Globus pallidus (tissue), 1 donor: ENCODE measurements around the gene DIDO1.
"Not testable (repeated sequence)": the region's sequence is repeated elsewhere in the genome, so short reads cannot be mapped to it uniquely, and the experiment has no call there.

Source experiments
- DNase-seq: peaks from one replicate; pipeline ENCODE4 v3.0.0-alpha.2; 2015; ENCODE audit warnings: low spot score

DIDO1 gene

DNA sequence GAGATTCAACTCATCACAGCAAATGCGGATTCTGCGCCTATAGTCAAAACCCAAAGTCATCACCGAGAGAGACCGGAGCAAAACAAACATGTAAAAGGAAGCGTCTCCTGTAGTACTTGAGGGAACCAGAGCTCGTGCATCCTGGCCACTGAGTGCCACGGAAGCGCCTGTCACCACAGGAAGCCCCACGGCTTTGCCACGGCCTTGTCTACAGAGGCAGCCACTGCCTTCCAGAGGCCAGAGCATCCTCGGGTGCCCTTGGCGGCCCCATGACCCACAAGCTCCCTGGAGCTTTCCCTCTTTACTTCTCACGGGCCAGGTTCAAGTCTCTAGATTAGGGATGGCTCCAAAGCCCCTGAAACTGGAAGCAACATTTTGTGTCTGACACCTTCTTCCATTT, 72.2 kb downstream of the DIDO1 start:
- no peak for DNase-seq

DNA sequence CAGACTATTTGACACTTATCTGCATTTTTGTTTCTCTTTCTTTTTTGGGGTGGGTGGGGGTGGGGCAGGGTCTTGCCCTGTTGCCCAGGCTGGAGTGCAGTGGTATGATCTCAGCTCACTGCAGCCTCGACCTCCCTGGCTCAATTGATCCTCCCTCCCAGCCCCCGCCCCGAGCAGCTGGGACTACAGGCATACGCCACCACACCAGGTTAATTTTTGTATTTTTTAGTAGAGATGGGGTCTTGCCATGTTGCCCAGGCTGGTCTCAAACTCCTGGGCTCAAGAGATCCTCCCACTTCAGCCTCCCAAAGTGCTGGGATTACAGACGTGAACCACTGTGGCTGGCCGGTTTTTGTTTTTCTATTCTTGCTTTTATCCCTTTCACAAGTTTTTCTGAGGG, 73.0 kb downstream of the DIDO1 start:
- DNase-seq, result not testable (repeated sequence)

DNA sequence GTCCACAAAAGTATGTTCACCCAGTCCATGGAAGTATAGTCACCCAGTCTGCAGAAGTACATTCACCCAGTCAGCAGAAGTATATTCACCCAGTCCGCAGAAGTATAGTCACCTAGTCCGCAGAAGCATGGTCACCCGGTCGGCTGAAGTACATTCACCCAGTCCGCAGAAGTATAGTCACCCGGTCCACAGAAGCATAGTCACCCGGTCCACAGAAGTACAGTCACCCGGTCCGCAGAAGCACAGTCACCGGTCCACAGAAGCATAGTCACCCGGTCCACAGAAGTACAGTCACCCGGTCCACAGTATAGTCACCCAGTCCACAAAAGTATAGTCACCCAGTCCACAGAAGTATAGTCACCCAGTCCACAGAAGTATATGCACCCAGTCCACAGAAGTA, 73.5 kb downstream of the DIDO1 start:
- no peak for DNase-seq

DNA sequence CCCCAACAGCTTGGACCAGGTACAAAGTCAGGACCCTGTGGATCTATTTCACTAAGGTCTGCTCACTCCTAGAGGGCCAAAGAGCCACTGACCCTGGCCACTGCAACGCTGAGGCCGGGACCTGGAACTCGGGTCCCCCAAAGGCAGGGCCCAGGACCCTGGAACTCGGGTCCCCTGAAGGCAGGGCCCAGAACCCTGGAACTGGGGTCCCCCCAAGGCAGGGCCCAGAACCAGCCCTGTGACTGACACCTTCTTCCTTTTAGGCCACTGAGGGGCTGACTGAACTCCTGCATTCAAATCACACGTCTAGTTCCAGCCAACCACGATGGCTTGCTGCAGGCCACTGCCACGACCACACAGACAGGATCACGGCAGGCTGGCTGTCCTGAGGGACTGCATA, 74.1 kb downstream of the DIDO1 start:
- no peak for DNase-seq

DNA sequence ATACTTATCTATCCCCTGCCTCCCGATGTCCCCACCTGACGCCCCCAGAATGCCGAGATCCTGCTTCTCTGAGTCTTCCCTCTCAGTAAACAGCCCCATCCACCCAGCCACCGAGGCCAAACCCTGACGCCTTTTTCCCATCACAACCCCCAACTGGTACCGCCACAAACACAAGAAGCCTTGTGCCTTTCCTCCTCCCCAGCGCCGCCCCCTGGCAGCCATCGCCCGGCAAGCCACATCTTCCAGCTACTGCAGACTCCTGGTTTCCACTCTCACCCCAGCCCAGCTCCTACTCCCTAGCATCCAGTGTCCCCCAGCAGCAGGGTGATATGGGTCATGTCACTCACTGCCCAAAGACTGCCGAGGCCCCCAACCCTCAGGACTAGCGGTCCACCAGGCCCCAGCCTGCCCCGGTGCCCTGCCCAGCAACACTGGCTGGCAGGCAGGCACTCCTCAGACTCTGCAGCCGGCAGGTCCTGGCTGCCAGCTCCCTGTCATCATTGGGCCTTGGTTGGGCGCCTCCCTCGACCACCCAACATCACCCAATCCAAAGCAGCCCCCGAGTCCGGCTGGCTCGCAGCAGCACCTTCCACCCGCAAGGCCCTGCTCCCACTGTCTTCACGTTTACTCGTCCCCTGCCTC, 75.9 kb downstream of the DIDO1 start:
- peak; percentile 92 for DNase-seq

DNA sequence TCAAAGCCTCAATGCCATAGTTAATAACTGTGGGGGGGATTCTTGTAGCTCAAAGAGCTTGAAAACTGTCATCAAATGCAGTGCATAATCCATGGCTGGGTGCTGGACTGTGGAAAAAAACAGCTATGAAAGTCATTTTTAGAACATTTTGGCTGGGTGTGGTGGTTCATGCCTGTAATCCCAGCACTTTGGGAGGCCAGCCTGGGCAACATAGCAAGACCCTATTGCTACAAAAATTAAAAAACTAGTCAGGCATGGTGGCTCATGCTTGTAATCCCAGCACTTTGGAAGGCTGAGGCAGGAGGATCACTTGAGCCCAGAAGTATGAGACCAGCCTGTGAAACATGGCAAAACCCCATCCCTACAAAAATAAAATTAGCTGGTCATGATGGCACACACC, 76.9 kb downstream of the DIDO1 start:
- DNase-seq, result no peak

DNA sequence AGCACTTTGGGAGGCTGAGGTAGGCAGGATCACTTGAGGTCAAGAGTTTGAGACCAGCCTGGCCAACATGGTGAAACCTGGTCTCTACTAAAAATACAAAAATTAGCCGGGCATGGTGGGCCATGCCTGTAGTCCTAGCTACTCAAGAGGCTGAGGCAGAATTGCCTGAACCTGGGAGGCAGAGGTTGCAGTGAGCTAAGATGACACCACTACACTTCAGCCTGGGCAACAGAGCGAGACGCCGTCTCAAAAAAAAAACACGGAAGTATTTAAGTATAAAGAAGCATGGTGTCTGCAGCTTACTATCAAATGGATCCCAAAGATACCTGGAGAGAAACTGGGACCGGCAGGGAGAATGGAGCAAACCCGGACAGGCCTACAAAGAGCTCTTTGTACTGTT, 77.4 kb downstream of the DIDO1 start:
- DNase-seq, result not testable (repeated sequence)

DNA sequence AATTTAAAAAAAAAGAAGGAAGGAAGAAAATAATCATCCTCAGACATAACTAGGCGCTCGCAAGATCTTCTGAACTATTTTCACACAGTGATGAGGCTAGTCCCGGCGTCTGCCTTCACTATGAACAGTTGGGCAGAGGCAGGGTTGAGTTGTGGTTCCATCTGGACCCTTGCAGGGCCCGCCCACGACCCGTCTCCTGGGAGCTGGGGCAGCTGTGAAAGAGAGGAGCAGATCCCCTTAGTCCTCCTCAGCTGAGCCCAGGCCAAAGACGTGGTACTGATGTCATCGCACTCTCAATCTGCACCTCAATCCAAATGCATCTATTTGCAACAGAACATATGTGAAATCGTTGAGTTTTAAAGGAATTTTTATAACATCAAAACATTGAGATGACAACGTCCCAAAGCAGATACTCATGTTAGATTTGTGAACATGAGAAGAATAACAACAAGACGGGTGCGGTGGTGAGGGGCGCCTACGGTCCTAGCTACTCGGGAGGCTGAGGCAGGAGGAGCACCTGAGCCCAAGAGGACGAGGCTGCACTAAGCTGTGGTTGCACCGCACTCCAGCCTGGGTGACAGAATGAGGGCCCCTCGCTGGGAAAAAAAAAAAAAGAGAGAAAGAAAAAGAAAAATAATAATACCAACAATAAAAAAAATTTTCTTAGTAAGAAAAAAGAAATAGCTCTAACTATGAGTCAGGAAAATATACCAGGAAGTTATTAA, 80.0 kb downstream of the DIDO1 start:
- DNase-seq, result no peak

DNA sequence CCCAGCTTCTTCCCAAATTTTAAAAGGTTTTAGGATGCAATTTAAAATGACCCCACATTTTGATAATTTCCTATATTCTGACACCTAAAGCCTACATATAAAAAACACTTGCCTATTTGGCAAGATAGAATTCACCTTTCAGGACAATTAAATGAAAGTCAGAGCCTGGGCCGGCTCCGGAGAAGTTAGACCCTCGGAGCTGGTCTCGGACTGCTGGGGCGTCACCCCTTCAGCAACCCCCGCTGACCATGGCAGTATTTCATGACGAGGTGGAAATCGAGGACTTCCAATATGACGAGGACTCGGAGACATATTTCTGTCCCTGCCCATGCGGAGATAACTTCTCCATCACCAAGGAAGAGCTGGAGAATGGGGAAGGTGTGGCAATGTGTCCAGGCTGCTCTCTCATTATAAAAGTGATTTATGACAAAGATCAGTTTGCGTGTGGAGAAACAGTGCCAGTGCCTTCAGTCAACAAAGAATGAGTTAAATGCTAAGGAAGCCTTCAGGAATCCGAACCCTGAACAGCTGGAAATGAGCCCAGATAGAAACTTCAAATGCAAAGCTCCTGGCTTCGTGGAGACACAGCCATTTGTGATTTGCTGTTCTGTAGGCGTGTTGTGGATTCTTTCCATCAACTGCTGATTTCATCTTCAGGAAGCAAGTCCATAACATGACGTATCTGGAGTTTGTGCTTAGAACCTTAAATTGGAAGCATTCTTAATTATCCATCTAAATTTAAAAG, 80.7 kb downstream of the DIDO1 start:
- DNase-seq, result no peak

DNA sequence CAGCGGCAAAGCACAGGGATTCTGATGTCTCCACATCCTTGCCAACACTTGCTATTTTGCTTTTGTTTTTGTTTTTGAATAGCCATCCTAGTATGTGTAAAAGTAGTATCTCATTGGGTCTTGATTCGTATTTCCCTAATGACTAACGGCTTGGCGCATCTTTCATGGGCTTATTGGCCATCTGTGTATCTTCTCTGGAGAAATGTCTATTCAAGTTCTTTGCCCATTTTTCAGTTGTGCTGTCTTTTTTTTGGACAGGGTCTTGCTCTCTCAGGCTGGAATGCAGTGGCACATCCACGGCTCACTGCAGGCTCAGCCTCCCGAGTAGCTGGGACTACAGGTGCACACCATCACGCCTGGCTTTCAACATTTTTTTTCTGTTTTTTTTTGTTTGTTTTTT, 82.1 kb downstream of the DIDO1 start:
- no peak for DNase-seq

DNA sequence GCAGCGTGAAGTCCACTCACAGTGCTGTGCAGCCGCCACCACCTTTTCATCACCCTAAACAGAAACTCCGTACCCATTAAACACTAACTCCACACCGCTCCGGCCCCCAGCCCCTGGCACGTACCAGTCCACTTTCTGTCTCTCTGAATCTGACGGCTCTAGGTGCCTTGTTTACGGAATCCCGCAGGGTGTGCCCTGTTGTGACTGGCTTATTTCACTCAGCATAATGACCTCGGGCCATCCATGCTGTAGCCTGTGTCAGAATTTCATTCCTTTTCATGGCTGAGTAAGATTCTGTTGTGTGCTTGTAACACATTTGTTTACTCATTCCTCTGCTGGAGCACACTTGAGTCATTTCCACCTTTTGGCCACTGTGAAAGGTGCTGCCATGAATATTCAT, 82.6 kb downstream of the DIDO1 start:
- DNase-seq, result no peak

DNA sequence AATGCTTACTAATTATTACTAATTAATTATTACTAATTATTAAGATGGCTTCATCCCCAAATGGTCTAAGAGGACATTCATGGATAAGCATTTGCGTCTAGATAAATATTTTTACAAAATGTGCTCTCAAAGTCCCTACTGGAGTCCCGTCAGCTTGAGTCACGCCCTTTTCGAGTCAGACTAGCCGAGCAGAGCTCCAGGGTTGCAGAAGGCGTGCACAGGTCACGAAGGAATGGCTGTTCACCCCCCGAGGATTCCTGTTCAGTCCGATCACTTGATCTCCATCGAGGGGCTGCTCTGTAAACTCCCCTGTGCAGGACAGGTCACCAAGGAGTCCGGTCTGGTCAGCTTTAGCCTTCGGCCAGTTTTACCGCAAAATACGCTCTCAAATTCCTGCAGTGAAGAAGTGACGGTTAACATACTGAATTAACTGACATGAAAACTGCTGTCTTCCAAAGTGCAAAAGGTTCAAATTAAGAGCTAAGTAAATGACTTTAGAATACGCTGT, 84.5 kb downstream of the DIDO1 start:
- no peak for DNase-seq

DNA sequence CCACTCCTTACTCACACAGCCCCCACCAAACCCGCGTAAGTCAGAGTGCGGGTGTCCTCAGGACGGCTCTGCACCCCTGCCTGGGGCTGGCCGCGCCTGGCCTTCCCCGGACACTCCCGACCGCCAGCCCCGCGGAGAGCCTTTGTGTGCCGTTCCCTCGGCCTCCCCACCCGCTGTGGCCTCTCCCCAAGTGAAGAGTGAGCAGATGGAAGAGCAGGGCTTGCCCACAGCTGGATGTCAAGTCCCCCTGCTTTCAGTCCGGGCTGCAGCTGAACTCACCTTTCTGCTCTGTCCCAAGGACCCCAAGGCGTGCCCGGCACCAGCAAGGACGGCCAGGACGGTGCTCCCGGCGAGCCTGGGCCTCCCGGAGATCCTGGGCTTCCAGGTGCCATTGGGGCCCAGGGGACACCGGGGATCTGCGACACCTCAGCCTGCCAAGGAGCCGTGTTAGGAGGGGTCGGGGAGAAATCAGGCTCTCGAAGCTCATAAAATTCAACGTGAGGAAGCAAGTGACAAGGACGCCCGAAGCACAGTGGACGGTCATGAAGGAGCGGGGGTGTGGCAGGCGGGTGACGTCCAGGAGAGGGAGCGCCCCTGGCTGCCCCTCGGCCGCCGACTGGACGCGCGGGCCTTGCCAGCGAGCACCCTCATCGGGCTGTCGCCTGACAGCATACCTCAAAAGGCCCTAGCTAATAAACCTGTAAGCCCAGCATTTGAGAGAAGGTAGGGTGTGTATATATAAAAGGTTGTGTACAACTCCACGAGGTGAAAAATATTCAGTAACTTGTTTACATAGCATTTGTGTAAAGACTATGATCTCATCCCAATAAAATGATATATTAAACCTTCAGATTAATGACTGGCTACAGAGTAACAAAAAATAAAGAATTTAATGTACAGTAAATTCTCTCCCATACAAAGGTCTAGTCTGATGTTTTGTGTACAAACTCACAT, 85.8 kb downstream of the DIDO1 start:
- DNase-seq, result no peak

DNA sequence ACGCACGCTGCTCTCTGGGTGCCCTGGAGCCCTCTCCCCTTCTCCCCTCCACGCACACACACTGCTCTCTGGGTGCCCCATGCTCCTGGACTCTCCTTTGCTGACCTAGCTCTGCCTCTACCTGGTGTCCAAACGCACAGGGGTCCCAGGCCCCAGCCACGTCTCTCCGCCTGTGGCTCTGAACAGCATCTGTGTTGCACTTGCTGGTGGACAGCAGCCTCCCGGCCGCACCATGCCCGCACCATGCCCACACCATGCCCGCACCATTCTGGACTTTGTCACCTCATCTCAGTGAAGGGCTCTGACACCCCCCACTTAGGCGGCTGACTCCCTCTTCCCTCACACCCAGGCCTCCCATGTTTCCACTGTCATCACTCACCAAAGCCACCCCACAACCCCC, 86.5 kb downstream of the DIDO1 start:
- DNase-seq, result no peak

DNA sequence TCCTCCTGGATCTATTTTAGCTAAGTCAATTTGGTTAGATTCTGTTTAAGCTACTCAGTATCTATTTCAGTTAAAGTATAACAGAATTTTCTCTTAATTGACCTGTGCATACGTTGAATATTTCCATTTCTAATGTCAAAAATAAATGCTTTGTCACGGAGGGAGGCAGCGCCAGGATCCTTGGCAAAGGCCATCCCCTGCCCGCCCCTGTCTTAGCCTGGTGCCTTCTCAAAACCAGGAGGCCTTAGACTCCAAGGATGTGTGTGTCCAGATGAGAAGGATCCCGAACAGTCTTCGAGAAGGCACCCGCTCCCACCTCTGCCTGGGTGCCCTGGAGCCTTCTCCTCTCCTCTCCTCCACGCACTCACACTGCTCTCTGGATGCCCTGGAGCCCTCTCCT, 87.0 kb downstream of the DIDO1 start:
- DNase-seq, result no peak

DNA sequence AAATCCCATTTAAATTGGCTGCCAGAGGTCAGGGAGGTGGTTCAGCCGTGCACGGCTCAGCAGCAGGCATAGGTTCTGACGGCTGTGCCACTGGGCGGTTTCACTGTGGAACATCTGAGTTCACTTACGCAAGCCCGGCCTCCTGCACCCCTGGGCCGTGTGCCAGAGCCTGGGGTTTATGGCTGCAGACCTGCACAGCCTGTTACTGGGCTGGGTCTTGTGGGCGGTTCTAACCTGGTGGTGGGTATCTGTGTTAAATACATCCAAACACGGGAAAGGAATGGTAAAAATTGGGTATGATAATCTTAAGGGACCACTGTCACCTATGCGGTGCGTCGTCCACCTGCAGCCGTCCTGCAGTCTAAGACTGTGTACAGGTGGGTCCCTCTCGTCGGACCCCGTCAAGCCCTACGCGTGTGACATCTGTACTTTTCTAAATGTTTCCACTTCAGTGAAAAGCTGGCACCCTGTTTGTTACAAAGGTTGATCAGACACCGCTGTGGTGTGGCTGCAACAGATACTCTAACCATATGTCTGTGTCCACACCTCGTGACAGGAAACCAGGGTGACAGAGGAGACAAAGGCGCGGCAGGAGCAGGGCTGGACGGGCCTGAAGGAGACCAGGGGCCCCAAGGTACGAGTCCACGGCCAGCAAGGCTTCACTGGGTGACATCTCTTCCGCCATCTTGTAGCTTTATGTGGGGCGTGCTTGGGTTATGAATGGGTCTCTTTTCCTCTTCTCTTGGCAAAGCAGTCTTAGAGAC, 88.0 kb downstream of the DIDO1 start:
- no peak for DNase-seq

DNA sequence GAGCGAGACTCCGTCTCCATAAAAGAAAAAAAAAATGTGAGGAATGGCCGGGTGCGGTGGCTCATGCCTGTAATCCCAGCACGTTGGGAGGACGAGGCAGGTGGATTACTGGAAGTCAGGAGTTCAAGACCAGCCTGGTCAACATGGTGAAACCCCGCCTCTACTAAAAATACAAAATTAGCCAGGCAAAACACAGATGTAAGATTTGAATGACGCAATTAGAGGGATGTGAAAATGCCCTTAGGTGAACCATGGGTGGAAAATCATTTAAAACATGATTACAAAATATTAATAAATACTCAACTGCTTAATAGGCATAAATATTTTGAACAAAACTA, 88.5 kb downstream of the DIDO1 start:
- no peak for DNase-seq

DNA sequence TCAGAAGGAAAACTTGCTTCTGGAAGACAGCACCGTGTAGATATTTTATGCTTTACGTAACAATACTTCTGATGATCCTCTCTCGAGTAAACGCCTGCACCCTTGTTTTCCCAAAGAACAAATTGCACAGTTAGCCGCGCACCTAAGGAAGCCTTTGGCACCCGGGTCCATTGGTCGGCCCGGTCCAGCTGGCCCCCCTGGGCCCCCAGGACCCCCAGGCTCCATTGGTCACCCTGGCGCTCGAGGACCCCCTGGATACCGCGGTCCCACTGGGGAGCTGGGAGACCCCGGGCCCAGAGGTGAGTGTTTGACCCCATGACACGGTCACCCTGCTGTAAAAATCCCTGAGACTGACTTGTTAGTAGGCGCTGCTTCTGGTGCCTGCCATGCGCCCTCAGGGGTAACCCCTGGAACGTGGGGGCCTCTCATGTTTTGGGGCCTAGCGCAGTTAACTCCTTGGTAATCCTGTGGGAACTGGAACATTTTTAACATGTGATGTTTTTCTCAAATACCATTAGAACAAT, 89.3 kb downstream of the DIDO1 start:
- no peak for DNase-seq

DNA sequence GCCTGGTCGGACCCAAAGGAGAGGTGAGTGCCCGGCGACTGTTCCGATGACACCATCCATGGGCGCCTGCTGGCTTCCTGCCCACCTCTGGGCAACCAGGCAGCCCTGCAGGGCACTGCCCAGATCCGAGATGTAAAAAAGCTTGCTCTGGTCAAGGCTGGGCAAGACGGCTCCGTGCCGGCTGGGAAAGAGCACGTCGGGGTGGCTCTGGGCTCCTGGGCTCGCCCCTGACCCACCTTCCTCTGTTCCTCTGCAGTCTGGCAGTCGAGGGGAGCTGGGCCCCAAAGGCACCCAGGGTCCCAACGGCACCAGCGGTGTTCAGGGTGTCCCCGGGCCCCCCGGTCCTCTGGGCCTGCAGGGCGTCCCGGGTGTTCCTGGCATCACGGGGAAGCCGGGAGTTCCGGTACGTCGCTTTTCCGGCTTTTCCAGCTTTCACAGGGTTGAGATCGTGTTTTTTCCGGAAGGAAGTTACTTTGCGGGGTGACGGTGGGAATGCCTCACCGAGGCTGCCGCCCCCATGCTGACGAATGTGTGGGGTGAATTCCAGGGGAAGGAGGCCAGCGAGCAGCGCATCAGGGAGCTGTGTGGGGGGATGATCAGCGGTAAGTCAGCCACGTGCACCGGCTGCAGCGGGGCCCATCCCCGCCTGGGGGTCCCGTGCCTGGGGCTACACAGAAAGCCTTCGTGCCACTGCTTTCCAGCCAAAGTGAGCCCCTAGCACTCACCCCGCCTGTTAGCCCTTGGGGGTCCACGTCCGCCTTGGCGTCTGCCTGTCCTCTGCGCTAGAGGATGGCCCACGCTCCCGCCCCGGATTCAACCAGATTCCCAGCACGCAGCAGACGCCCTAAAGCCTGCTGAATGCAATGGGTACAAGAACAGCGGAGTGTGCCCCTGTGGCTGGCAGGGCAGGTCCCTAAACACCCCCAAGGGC, 90.1 kb downstream of the DIDO1 start:
- no peak for DNase-seq
